ENCODE results near the gene CDH23. TPM values are rescaled to one million over a fixed set of nuclear protein-coding genes. Genes with fewer than 3 reads are reported as not detected.

The CDH23 gene
- total and polyA plus RNA-seq, 9 of the 15 experiments (the other 6 are each of a cell fraction or from before 2014, with no cell fraction given): 0.18 to 1.2 (median 0.47) TPM

DNA sequence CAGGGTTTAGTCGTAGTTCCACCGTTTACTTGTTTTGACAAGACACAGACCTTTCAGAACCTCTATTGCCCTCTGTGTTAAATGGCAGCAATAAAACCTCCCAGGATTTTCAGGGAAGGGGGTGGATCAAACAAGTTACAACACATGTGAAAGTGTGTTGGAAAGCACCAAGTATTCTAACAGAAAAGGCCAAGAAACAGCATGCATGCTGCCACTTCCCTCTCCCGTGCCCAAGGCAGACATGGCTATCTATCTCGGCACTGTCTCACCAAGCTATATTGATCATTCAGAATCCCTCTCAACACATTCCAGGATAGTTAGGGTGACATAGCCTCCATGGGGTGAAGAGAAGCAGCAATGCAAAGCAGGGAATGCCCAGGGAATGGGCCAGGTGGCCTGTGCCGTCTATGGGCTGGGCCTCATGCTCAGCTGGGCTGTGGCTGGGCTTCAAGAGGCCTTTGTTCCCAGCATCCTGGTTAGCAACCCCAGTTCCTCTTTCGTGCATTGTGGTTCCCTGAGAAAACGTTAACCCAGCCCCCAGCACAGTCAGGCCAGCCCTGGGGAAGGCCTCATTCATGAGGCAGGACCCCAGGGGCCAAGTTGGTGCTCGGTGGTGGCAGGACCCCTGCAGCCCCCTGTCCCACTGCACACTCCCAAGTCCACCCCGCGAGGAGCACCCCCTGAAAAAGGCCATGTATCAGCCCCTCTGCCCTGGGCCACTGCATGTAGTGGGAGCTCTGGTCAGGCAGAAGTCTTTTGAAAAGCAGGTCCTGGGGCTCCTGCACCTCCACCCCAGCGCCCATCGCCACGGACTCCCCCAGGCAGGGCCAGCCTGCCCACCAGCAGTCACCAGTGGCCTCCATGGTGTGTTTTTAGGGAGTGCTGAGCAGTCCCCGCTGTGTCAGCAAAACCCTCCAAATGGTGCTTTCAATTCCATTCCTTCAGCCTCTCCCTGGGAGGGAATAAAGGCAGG, 351.1 kb downstream of the CDH23 start (continued):
- TF ChIP-seq, protein P1, sequence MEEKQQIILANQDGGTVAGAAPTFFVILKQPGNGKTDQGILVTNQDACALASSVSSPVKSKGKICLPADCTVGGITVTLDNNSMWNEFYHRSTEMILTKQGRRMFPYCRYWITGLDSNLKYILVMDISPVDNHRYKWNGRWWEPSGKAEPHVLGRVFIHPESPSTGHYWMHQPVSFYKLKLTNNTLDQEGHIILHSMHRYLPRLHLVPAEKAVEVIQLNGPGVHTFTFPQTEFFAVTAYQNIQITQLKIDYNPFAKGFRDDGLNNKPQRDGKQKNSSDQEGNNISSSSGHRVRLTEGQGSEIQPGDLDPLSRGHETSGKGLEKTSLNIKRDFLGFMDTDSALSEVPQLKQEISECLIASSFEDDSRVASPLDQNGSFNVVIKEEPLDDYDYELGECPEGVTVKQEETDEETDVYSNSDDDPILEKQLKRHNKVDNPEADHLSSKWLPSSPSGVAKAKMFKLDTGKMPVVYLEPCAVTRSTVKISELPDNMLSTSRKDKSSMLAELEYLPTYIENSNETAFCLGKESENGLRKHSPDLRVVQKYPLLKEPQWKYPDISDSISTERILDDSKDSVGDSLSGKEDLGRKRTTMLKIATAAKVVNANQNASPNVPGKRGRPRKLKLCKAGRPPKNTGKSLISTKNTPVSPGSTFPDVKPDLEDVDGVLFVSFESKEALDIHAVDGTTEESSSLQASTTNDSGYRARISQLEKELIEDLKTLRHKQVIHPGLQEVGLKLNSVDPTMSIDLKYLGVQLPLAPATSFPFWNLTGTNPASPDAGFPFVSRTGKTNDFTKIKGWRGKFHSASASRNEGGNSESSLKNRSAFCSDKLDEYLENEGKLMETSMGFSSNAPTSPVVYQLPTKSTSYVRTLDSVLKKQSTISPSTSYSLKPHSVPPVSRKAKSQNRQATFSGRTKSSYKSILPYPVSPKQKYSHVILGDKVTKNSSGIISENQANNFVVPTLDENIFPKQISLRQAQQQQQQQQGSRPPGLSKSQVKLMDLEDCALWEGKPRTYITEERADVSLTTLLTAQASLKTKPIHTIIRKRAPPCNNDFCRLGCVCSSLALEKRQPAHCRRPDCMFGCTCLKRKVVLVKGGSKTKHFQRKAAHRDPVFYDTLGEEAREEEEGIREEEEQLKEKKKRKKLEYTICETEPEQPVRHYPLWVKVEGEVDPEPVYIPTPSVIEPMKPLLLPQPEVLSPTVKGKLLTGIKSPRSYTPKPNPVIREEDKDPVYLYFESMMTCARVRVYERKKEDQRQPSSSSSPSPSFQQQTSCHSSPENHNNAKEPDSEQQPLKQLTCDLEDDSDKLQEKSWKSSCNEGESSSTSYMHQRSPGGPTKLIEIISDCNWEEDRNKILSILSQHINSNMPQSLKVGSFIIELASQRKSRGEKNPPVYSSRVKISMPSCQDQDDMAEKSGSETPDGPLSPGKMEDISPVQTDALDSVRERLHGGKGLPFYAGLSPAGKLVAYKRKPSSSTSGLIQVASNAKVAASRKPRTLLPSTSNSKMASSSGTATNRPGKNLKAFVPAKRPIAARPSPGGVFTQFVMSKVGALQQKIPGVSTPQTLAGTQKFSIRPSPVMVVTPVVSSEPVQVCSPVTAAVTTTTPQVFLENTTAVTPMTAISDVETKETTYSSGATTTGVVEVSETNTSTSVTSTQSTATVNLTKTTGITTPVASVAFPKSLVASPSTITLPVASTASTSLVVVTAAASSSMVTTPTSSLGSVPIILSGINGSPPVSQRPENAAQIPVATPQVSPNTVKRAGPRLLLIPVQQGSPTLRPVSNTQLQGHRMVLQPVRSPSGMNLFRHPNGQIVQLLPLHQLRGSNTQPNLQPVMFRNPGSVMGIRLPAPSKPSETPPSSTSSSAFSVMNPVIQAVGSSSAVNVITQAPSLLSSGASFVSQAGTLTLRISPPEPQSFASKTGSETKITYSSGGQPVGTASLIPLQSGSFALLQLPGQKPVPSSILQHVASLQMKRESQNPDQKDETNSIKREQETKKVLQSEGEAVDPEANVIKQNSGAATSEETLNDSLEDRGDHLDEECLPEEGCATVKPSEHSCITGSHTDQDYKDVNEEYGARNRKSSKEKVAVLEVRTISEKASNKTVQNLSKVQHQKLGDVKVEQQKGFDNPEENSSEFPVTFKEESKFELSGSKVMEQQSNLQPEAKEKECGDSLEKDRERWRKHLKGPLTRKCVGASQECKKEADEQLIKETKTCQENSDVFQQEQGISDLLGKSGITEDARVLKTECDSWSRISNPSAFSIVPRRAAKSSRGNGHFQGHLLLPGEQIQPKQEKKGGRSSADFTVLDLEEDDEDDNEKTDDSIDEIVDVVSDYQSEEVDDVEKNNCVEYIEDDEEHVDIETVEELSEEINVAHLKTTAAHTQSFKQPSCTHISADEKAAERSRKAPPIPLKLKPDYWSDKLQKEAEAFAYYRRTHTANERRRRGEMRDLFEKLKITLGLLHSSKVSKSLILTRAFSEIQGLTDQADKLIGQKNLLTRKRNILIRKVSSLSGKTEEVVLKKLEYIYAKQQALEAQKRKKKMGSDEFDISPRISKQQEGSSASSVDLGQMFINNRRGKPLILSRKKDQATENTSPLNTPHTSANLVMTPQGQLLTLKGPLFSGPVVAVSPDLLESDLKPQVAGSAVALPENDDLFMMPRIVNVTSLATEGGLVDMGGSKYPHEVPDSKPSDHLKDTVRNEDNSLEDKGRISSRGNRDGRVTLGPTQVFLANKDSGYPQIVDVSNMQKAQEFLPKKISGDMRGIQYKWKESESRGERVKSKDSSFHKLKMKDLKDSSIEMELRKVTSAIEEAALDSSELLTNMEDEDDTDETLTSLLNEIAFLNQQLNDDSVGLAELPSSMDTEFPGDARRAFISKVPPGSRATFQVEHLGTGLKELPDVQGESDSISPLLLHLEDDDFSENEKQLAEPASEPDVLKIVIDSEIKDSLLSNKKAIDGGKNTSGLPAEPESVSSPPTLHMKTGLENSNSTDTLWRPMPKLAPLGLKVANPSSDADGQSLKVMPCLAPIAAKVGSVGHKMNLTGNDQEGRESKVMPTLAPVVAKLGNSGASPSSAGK (IDR thresholded peaks at IDR 0.05): peak; percentile 48
- TF ChIP-seq, protein P2, sequence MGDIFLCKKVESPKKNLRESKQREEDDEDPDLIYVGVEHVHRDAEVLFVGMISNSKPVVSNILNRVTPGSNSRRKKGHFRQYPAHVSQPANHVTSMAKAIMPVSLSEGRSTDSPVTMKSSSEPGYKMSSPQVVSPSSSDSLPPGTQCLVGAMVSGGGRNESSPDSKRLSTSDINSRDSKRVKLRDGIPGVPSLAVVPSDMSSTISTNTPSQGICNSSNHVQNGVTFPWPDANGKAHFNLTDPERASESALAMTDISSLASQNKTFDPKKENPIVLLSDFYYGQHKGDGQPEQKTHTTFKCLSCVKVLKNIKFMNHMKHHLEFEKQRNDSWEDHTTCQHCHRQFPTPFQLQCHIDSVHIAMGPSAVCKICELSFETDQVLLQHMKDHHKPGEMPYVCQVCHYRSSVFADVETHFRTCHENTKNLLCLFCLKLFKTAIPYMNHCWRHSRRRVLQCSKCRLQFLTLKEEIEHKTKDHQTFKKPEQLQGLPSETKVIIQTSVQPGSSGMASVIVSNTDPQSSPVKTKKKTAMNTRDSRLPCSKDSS (IDR thresholded peaks at IDR 0.05; ENCODE audit: low read depth, partially characterized antibody): no peak
- TF ChIP-seq PHF21A (IDR thresholded peaks at IDR 0.05; ENCODE audit: borderline replicate concordance, low read depth): no peak
- no peak for TF ChIP-seq CHD4 (IDR thresholded peaks at IDR 0.05; ENCODE audit: insufficient read depth, insufficient replicate concordance, low read depth, low read length, poor library complexity, severe bottlenecking)
- no peak for TF ChIP-seq GATAD2A (IDR thresholded peaks at IDR 0.05)
- no peak for TF ChIP-seq FOXJ2 (tag; IDR thresholded peaks at IDR 0.05)
- TF ChIP-seq MCM5 (IDR thresholded peaks at IDR 0.05; ENCODE audit: low read depth): no peak
- peak; percentile 82; the same call in 1 of the 2 replicates for TF ChIP-seq HIVEP1 (CRISPR knock-in tag; IDR thresholded peaks at IDR 0.05)
- TF ChIP-seq TRIM28 (IDR thresholded peaks at IDR 0.05): no peak
- no peak for TF ChIP-seq FOXP1 (CRISPR knock-in tag; IDR thresholded peaks at IDR 0.05)
- TF ChIP-seq CHCHD3 (CRISPR knock-in tag; IDR thresholded peaks at IDR 0.05): no peak
- TF ChIP-seq ATF1 (CRISPR knock-in tag; IDR thresholded peaks at IDR 0.05): no peak
- TF ChIP-seq ATF1 (tag; IDR thresholded peaks at IDR 0.05): no peak
- no peak for TF ChIP-seq ASH1L (IDR thresholded peaks at IDR 0.05; ENCODE audit: borderline replicate concordance, low read depth, partially characterized antibody)
- no peak for TF ChIP-seq NONO (IDR thresholded peaks at IDR 0.05; ENCODE audit: low read depth in 2 of 2, low read length in 1 of 2)
- no peak for TF ChIP-seq WHSC1 (IDR thresholded peaks at IDR 0.05; ENCODE audit: low read length)
